Measurements from ENCODE around the gene AKNAD1. TPM values are rescaled to one million over a fixed set of nuclear protein-coding genes. Genes with fewer than 3 reads are reported as not detected.

AKNAD1 gene
- total RNA-seq, 2 experiments from 2014 or later: not detected

DNA sequence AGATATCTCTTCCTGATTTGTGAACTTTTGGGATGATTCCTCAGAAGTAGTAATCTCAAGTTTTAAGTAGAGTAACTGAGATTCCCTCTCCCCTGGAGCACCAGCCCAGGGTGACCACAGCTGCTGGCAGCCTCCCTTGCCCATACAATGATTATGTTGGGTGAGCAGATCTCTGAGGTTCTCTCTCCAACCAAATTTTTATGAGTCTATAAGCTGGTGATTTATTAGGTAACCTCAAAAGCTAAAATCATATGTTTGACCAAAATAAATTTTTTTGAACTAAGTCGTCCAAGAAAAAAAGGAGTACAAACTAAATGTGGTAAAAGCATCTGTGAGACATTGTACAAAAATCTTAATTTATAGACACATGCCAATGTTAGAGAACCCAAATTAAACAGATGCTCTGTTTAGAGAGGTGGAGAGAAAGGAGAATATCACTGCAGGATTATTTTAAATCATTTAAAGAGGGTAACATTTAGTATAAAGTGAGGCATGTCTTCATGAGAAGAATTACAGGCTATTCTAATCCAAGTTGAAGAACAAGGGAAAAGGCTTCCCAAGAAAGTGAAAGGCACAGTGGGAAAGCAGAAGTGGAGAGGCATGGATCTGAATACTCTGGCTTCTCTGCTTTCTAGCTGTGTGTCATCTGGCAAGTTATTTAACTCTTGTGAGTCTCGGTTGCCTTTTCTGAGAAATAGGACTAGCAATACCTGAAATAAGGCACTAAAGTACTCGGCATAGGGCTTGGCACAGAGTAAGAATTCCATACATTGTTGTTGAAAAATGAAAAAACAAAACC is 2.5 kb downstream of the AKNAD1 start:
- Histone ChIP-seq H3K36me3 (ENCODE audit: insufficient read depth, low read length) (no peaks in the 10 kb centered on the region), H3K4me3 (ENCODE audit: low read depth, low read length, poor library complexity, severe bottlenecking) (no peak overlapping the region), H3K27ac (ENCODE audit: low read depth, low read length, poor library complexity, severe bottlenecking) (no peak overlapping the region), H3K79me2 (ENCODE audit: insufficient read depth, low read depth, low read length) (no peaks in the 10 kb centered on the region), H3K4me1 (ENCODE audit: insufficient read depth, low read length, poor library complexity, severe bottlenecking) (no peaks in the 10 kb centered on the region), H3K4me2 (ENCODE audit: low read length) (no peak overlapping the region), H3K9me2 (ENCODE audit: insufficient read depth, low read length) (no peaks in the 10 kb centered on the region), H4K20me1 (ENCODE audit: insufficient read depth, low read length) (no peaks in the 10 kb centered on the region), H3K9me3 (ENCODE audit: low read length) (no peaks in the 10 kb centered on the region), H2AFZ (ENCODE audit: low read length) (no peak overlapping the region)
- DNase-seq (ENCODE audit: low spot score): no peak
- ChIA-PET CTCF (ENCODE audit: unreplicated experiment) (no interaction called here), POLR2A (interaction anchor here (0.7 kb wide), 2 partner anchors 288 to 1130 kb away, joined by 3 read pairs; partner anchors contain the start of gene AHCYL1)
- no TSS peak for BruUV-seq (replicated peaks)
- intact Hi-C loops (cut with micrococcal nuclease; ENCODE audit: unreplicated experiment): no loop called here
- no peak for TF ChIP-seq EZH2phosphoT487 (IDR thresholded peaks at IDR 0.05; ENCODE audit: borderline replicate concordance, low read depth, low read length)
- TF ChIP-seq, protein P1, sequence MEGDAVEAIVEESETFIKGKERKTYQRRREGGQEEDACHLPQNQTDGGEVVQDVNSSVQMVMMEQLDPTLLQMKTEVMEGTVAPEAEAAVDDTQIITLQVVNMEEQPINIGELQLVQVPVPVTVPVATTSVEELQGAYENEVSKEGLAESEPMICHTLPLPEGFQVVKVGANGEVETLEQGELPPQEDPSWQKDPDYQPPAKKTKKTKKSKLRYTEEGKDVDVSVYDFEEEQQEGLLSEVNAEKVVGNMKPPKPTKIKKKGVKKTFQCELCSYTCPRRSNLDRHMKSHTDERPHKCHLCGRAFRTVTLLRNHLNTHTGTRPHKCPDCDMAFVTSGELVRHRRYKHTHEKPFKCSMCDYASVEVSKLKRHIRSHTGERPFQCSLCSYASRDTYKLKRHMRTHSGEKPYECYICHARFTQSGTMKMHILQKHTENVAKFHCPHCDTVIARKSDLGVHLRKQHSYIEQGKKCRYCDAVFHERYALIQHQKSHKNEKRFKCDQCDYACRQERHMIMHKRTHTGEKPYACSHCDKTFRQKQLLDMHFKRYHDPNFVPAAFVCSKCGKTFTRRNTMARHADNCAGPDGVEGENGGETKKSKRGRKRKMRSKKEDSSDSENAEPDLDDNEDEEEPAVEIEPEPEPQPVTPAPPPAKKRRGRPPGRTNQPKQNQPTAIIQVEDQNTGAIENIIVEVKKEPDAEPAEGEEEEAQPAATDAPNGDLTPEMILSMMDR (conservative IDR thresholded peaks at IDR 0.05; ENCODE audit: low read length): no peak

DNA sequence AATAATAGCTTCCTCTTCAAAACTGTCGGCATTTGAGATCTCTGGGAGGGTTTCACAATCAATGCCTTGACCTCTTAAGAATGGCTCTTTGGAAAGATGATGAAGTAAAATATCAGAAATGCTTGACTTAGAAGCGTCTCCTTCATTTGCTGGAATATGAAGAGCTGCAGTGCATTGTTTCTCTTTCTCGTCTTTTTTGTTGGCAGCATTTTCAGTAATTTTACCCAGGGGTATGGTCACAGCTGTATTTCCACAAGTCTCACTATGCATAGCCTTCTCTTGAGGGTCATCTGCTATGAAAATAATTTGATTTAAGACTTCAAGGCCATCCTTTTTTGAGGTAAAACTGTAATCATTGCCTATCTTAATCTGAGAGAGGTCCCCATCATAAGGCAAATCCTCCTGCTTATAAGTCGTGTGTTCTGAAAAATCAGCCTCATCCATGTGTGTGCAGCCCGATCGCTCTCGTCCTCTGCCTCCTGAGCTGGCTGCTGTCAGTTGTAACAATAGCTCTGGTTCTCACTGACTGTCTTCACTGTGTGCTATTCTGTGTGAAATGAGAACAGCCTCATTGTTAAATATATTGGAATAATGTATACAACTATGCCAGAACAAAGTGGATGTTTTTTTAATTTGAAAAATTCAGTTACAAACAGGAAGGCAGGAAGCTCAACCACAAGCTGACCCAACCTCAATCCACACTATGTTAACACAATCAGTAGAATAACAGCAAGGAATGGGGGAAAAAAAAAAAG is 4.5 kb downstream of the AKNAD1 start:
- DNase-seq (ENCODE audit: low spot score): no peak
- H3K9me3 ChIP-seq (ENCODE audit: low read length): no peaks in the 10 kb centered on the region
- ChIA-PET CTCF (ENCODE audit: unreplicated experiment) (no interaction called here), POLR2A (interaction anchor here (0.6 to 1.2 kb wide), 3 partner anchors 9 to 145 kb away, joined by 3 to 4 read pairs (median 3); no protein-coding TSS in a partner anchor)
- H3K79me2 ChIP-seq (ENCODE audit: insufficient read depth, low read depth, low read length): no peaks in the 10 kb centered on the region
- intact Hi-C loops (cut with micrococcal nuclease; ENCODE audit: unreplicated experiment): no loop called here
- H3K27ac ChIP-seq (ENCODE audit: low read depth, low read length, poor library complexity, severe bottlenecking): no peak overlapping the region
- TF ChIP-seq, protein P1 (conservative IDR thresholded peaks at IDR 0.05; ENCODE audit: low read length): no peak
- TF ChIP-seq EZH2phosphoT487 (IDR thresholded peaks at IDR 0.05; ENCODE audit: borderline replicate concordance, low read depth, low read length): no peak
- no peak overlapping the region for H3K4me3 ChIP-seq (ENCODE audit: low read depth, low read length, poor library complexity, severe bottlenecking)
- BruUV-seq (replicated peaks): no TSS peak
- no peaks in the 10 kb centered on the region for H3K9me2 ChIP-seq (ENCODE audit: insufficient read depth, low read length)
- H4K20me1 ChIP-seq (ENCODE audit: insufficient read depth, low read length): no peaks in the 10 kb centered on the region
- H3K4me2 ChIP-seq (ENCODE audit: low read length): no peak overlapping the region
- no peaks in the 10 kb centered on the region for H3K36me3 ChIP-seq (ENCODE audit: insufficient read depth, low read length)
- H2AFZ ChIP-seq (ENCODE audit: low read length): no peak overlapping the region
- no peaks in the 10 kb centered on the region for H3K4me1 ChIP-seq (ENCODE audit: insufficient read depth, low read length, poor library complexity, severe bottlenecking)
